PFSK-1 (cell line): ENCODE data around the gene MATN1. TPM values are rescaled to one million over a fixed set of nuclear protein-coding genes. Genes with fewer than 3 reads are reported as not detected.

Experiments used
- FOXP2 ChIP-seq: optimal IDR thresholded peaks from 2 replicates; pipeline ENCODE3; 2011; ENCODE audit warnings: borderline replicate concordance, control low read depth, inconsistent platforms; ENCODE audit not compliant: insufficient read depth; ENCODE audit errors: extremely low read length, extremely low read depth
- POLR2AphosphoS5 ChIP-seq: IDR thresholded peaks from 2 replicates; pipeline ENCODE4 v1.6.1; 2012; ENCODE audit warnings: low read depth, mild to moderate bottlenecking, control low read depth, low read length, moderate library complexity
- REST ChIP-seq, 2 experiments: IDR thresholded peaks; 2 replicates each; pipeline versions ENCODE4 v1.6.1 to v1.8.0; 2011 to 2012; ENCODE audit warnings: low read depth in 2 of 2, low read length in 2 of 2, control low read depth in 1 of 2, inconsistent platforms in 1 of 2, mild to moderate bottlenecking in 1 of 2, moderate library complexity in 1 of 2; ENCODE audit not compliant: insufficient read depth in 1 of 2
- SIN3A ChIP-seq: IDR thresholded peaks from 2 replicates; pipeline ENCODE4 v1.6.1; 2012; ENCODE audit warnings: mild to moderate bottlenecking, low read length, moderate library complexity, borderline replicate concordance; ENCODE audit not compliant: insufficient read depth
- TAF1 ChIP-seq: IDR thresholded peaks from 2 replicates; pipeline ENCODE4 v1.6.1; 2012; ENCODE audit warnings: low read length, control low read depth, borderline replicate concordance; ENCODE audit not compliant: insufficient read depth
- polyA plus RNA-seq: library from polyadenylated mRNA; unstranded; fragments of >200 nt; gene quantifications from one replicate; pipeline ENCODE4 v1.2.1, GENCODE V29; 2012; ENCODE audit warnings: low read depth, missing spikeins; ENCODE audit not compliant: insufficient read length

MATN1 gene
- 0.63 TPM for polyA plus RNA-seq

DNA sequence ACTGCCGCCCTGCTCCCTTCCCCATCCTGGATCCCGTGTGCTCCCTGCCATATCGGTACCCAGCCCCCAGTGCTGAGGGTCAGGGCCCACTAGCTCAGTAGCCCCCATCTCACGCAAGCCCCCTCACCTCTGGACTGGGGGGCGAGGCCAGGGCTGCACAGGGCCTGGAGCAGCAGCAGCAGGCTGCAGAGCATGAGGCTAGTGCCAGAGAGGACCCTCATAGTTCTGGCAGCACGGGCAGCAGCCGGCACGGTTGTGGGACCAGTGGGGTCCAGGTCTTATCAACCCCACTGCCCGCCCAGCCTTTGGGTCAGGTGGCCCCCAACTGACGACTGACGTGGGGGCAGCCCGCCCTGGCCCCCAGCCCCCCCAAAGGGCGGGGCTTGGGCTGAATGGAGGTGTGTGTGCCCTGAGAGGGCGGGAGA, at the start of gene MATN1:
Gene MATN1, minus strand, starts transcription at position 255 of the 425 bp plus-strand sequence. Its CDS starts 34 bp downstream, at position 221.
- no peak for TF ChIP-seq POLR2AphosphoS5
- TF ChIP-seq REST (IDR thresholded peaks at IDR 0.05; ENCODE audit: insufficient read depth in 1 of 2, low read depth in 2 of 2, low read length in 2 of 2): no peak
- no peak for TF ChIP-seq TAF1
- TF ChIP-seq SIN3A: no peak
- no peak for TF ChIP-seq FOXP2

DNA sequence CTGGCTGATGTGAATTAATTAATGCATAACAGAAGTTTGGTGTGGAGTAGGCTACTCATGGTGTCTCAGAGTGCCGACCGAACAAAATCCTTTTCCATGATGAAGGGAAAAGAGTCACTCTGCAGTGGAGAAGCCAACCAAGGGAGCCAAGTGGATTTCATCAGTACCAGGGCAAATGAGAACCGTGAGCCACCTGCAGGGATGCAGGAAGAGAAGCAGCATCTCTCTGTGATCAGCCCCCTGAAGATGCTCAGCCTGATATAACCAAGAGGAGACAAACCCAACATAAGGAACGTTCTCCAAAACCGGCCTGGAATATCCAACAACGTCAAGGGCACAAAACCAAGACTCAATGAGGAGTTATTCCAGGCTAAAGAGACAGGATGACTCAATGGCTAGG, 47.6 kb upstream of the MATN1 start:
- TF ChIP-seq POLR2AphosphoS5 (no peak), TAF1 (no peak), SIN3A (no peak), REST (IDR thresholded peaks at IDR 0.05; ENCODE audit: insufficient read depth in 1 of 2, low read depth in 2 of 2, low read length in 2 of 2) (no peak), FOXP2 (no peak)

DNA sequence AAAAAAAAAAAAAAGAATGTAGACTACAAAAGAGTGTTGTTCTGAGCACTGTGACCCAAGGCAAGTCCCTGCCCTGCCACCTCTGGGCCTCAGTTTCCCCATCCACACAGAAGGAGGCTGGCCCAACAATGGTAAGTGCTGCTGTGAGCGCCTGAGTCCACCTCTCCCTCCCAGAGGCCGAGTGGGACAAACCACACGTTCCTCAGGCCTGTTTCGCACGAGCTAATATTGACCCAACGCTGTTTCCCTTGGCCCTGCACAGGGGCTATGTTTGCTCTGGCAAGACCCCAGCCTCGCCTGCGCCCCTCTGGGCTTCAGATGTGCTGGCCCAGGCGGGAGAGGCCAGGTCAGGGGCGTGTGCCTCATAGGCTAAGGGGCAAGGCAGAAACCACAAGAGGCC, 46.8 kb upstream of the MATN1 start:
- TF ChIP-seq SIN3A (no peak), REST (IDR thresholded peaks at IDR 0.05; ENCODE audit: insufficient read depth in 1 of 2, low read depth in 2 of 2, low read length in 2 of 2) (no peak), FOXP2 (no peak), TAF1 (no peak), POLR2AphosphoS5 (no peak)

GRCh38 chr1:30768830-30769718, 45.7 kb upstream of the MATN1 start:
- TF ChIP-seq FOXP2: no peak
- TF ChIP-seq POLR2AphosphoS5: no peak
- no peak for TF ChIP-seq SIN3A
- TF ChIP-seq TAF1: no peak
- TF ChIP-seq REST (IDR thresholded peaks at IDR 0.05; ENCODE audit: insufficient read depth in 1 of 2, low read depth in 2 of 2, low read length in 2 of 2): no peak
